ENCODE data around the gene CSH1.
"Not testable (repeated sequence)": the region's sequence is repeated elsewhere in the genome, so short reads cannot be mapped to it uniquely, and the experiment has no call there.

CSH1 gene

DNA sequence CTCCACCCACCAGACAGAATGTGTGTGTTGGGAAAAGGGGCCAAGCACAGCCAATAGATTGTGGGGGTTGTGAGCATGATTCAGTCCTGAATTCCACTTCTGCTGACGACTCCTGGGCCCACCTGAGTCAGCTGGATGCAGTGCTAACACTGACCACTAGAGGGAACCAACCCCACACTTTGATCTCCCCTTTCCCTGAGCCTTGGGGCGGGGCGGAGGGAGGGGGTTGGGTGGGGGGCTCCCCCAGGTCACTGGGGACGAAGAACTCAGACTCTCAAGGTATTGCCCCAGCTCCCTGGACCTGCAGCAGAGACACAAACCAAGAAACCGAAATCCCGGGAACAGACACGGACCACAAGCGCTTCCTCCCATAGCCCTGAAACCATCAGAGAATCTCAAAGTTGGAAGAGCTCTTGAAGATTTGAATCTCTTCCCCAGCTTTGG, 15.3 kb upstream of the CSH1 start:
- Histone ChIP-seq H3K4me1 (ENCODE audit: control insufficient read depth, insufficient read depth, low read depth, low read length) (no peaks in the 10 kb centered on the region), H2BK12ac (ENCODE audit: low read length in 2 of 2) (no peak overlapping the region), H4K91ac (ENCODE audit: low read length) (no peak overlapping the region), H3K36me3 (ENCODE audit: control insufficient read depth in 1 of 2, insufficient read depth in 2 of 2, low read depth in 1 of 2, low read length in 2 of 2) (no peaks in the 10 kb centered on the region), H3K9me3 (ENCODE audit: control insufficient read depth, low read length) (no peaks in the 10 kb centered on the region), H2BK120ac (ENCODE audit: low read depth, low read length) (no peak overlapping the region), H3K23ac (ENCODE audit: low read length in 2 of 2) (no peak overlapping the region), H3K27me3 (ENCODE audit: control insufficient read depth in 1 of 2, insufficient read depth in 1 of 2, low read length in 2 of 2) (peaks cover 39 to 67% of the 10 kb centered on the region in 2 experiments), H3K14ac (ENCODE audit: low read length in 2 of 2) (no peak overlapping the region), H2BK15ac (ENCODE audit: low read depth, poor library complexity, severe bottlenecking) (no peak overlapping the region), H4K8ac (ENCODE audit: low read length) (no peak overlapping the region), H3K18ac (ENCODE audit: low read depth in 1 of 2, low read length in 2 of 2) (no peak overlapping the region), H2AK5ac (ENCODE audit: low read length, severe bottlenecking) (no peak overlapping the region), H3K79me1 (replicated peaks; ENCODE audit: low read length, poor library complexity, severe bottlenecking) (no peaks in the 10 kb centered on the region), H3K4me2 (ENCODE audit: low read length, poor library complexity, severe bottlenecking) (no peak overlapping the region), H3K4me3 (ENCODE audit: insufficient read depth in 1 of 2, low read depth in 1 of 2, low read length in 2 of 2) (no peak overlapping the region), H3K9ac (ENCODE audit: low read length) (no peak overlapping the region), H3K4ac (ENCODE audit: low read depth in 1 of 2, low read length in 2 of 2) (no peak overlapping the region), H2AFZ (ENCODE audit: low read depth, low read length) (no peak overlapping the region), H3K27ac (ENCODE audit: low read length, poor library complexity, severe bottlenecking) (no peak overlapping the region), H2BK5ac (ENCODE audit: low read depth, low read length, poor library complexity, severe bottlenecking) (no peak overlapping the region)
- peak; percentile 28 for DNase-seq
- WGBS, result 54% methylated on average over 7 of the region's 8 CpGs

GRCh38 chr17:63911041-63911635, 14.8 kb upstream of the CSH1 start, which contains the start of gene CSHL1:
TSS of gene CSHL1 (minus strand) at chr17:63911258. CDS start at chr17:63911196, 62 bp downstream.
- H3K4me1 ChIP-seq (ENCODE audit: control insufficient read depth, insufficient read depth, low read depth, low read length), result no peaks in the 10 kb centered on the region

DNA sequence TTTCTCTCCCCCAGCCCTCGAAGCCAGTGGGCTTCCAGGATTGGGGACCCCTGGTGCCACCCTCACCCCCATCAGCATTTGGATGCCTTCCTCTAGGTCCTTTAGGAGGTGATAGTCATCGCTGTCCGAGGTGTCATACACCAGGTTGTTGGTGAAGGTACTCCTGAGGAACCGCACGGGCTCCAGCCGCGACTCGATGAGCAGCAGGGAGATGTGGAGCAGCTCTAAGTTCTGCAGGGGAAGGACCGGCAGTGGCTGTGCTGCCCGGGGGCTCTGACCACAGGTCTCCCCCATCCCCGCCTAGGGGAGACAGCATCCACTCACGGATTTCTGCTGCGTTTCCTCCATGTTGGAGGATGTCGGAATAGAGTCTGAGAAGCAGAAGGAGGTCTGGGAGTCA, 13.7 kb upstream of the CSH1 start:
- H3K14ac ChIP-seq (ENCODE audit: low read length in 2 of 2), result no peak overlapping the region
- no peak overlapping the region for H3K9ac ChIP-seq (ENCODE audit: low read length)
- WGBS, result 82% methylated on average over 12 of the region's 14 CpGs
- no peak overlapping the region for H3K18ac ChIP-seq (ENCODE audit: low read depth in 1 of 2, low read length in 2 of 2)
- H3K36me3 ChIP-seq (ENCODE audit: control insufficient read depth in 1 of 2, insufficient read depth in 2 of 2, low read depth in 1 of 2, low read length in 2 of 2), result no peaks in the 10 kb centered on the region
- no peak overlapping the region for H2BK120ac ChIP-seq (ENCODE audit: low read depth, low read length)
- no peaks in the 10 kb centered on the region for H3K9me3 ChIP-seq (ENCODE audit: control insufficient read depth, low read length)
- no peak overlapping the region for H3K4me3 ChIP-seq (ENCODE audit: insufficient read depth in 1 of 2, low read depth in 1 of 2, low read length in 2 of 2)
- H2AFZ ChIP-seq (ENCODE audit: low read depth, low read length), result no peak overlapping the region
- no peak overlapping the region for H2BK5ac ChIP-seq (ENCODE audit: low read depth, low read length, poor library complexity, severe bottlenecking)
- DNase-seq, result no peak
- no peaks in the 10 kb centered on the region for H3K79me1 ChIP-seq (replicated peaks; ENCODE audit: low read length, poor library complexity, severe bottlenecking)
- H4K91ac ChIP-seq (ENCODE audit: low read length), result no peak overlapping the region
- no peak overlapping the region for H3K23ac ChIP-seq (ENCODE audit: low read length in 2 of 2)
- H2BK12ac ChIP-seq (ENCODE audit: low read length in 2 of 2), result no peak overlapping the region
- H4K8ac ChIP-seq (ENCODE audit: low read length), result no peak overlapping the region
- no peak overlapping the region for H3K4ac ChIP-seq (ENCODE audit: low read depth in 1 of 2, low read length in 2 of 2)
- H2BK15ac ChIP-seq (ENCODE audit: low read depth, poor library complexity, severe bottlenecking), result no peak overlapping the region
- no peaks in the 10 kb centered on the region for H3K4me1 ChIP-seq (ENCODE audit: control insufficient read depth, insufficient read depth, low read depth, low read length)
- no peak overlapping the region for H3K27ac ChIP-seq (ENCODE audit: low read length, poor library complexity, severe bottlenecking)
- no peak overlapping the region for H2AK5ac ChIP-seq (ENCODE audit: low read length, severe bottlenecking)
- H3K4me2 ChIP-seq (ENCODE audit: low read length, poor library complexity, severe bottlenecking), result no peak overlapping the region
- H3K27me3 ChIP-seq (ENCODE audit: control insufficient read depth in 1 of 2, insufficient read depth in 1 of 2, low read length in 2 of 2), result peaks cover 26 to 57% of the 10 kb centered on the region in 2 experiments

More at GRCh38 chr17:63911041-63911635, 14.8 kb upstream of the CSH1 start, which contains the start of gene CSHL1:
- Histone ChIP-seq H3K27ac (ENCODE audit: low read length, poor library complexity, severe bottlenecking) (no peak within 1 kb of the TSS), H3K18ac (ENCODE audit: low read depth in 1 of 2, low read length in 2 of 2) (no peak within 1 kb of the TSS), H3K9me3 (ENCODE audit: control insufficient read depth, low read length) (no peaks in the 10 kb centered on the region), H3K23ac (ENCODE audit: low read length in 2 of 2) (no peak within 1 kb of the TSS), H2BK12ac (ENCODE audit: low read length in 2 of 2) (no peak within 1 kb of the TSS), H3K79me1 (replicated peaks; ENCODE audit: low read length, poor library complexity, severe bottlenecking) (no peaks in the 10 kb centered on the region), H2BK15ac (ENCODE audit: low read depth, poor library complexity, severe bottlenecking) (no peak within 1 kb of the TSS), H3K9ac (ENCODE audit: low read length) (no peak within 1 kb of the TSS), H3K27me3 (ENCODE audit: control insufficient read depth in 1 of 2, insufficient read depth in 1 of 2, low read length in 2 of 2) (peaks cover 34 to 61% of the 10 kb centered on the region in 2 experiments), H3K4me2 (ENCODE audit: low read length, poor library complexity, severe bottlenecking) (no peak within 1 kb of the TSS), H2AFZ (ENCODE audit: low read depth, low read length) (no peak within 1 kb of the TSS), H2BK5ac (ENCODE audit: low read depth, low read length, poor library complexity, severe bottlenecking) (no peak within 1 kb of the TSS), H3K4ac (ENCODE audit: low read depth in 1 of 2, low read length in 2 of 2) (no peak within 1 kb of the TSS), H2AK5ac (ENCODE audit: low read length, severe bottlenecking) (no peak within 1 kb of the TSS), H4K91ac (ENCODE audit: low read length) (no peak within 1 kb of the TSS), H3K14ac (ENCODE audit: low read length in 2 of 2) (no peak within 1 kb of the TSS), H3K36me3 (ENCODE audit: control insufficient read depth in 1 of 2, insufficient read depth in 2 of 2, low read depth in 1 of 2, low read length in 2 of 2) (no peaks in the 10 kb centered on the region), H2BK120ac (ENCODE audit: low read depth, low read length) (no peak within 1 kb of the TSS), H3K4me3 (ENCODE audit: insufficient read depth in 1 of 2, low read depth in 1 of 2, low read length in 2 of 2) (no peak within 1 kb of the TSS), H4K8ac (ENCODE audit: low read length) (no peak within 1 kb of the TSS)
- WGBS, result 56% methylated on average over 13 of the region's 15 CpGs
- no peak for DNase-seq

DNA sequence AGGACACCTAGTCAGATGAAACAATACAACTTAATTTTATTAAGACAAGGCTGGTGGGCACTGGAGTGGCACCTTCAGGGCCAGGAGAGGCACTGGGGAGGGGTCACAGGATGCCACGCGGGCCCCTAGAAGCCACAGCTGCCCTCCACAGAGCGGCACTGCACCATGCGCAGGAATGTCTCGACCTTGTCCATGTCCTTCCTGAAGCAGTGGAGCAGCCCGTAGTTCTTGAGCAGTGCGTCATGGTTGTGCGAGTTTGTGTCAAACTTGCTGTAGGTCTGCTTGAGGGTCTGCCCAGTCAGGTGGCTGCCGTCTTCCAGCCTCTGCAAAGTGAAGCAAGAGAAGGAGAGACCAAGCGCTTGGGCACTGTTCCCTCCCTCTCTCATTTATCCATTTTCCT, 13.2 kb upstream of the CSH1 start:
- not testable (repeated sequence) for H2BK12ac ChIP-seq (ENCODE audit: low read length in 2 of 2); H3K4me3 ChIP-seq (ENCODE audit: insufficient read depth in 1 of 2, low read depth in 1 of 2, low read length in 2 of 2); H3K4ac ChIP-seq (ENCODE audit: low read depth in 1 of 2, low read length in 2 of 2); H3K36me3 ChIP-seq (ENCODE audit: control insufficient read depth in 1 of 2, insufficient read depth in 2 of 2, low read depth in 1 of 2, low read length in 2 of 2); H2AK5ac ChIP-seq (ENCODE audit: low read length, severe bottlenecking); H3K9me3 ChIP-seq (ENCODE audit: control insufficient read depth, low read length); H2BK5ac ChIP-seq (ENCODE audit: low read depth, low read length, poor library complexity, severe bottlenecking); H2AFZ ChIP-seq (ENCODE audit: low read depth, low read length); H3K27ac ChIP-seq (ENCODE audit: low read length, poor library complexity, severe bottlenecking); H4K8ac ChIP-seq (ENCODE audit: low read length); H3K79me1 ChIP-seq (replicated peaks; ENCODE audit: low read length, poor library complexity, severe bottlenecking); H3K4me2 ChIP-seq (ENCODE audit: low read length, poor library complexity, severe bottlenecking); H2BK120ac ChIP-seq (ENCODE audit: low read depth, low read length); H3K14ac ChIP-seq (ENCODE audit: low read length in 2 of 2); H3K9ac ChIP-seq (ENCODE audit: low read length); H3K23ac ChIP-seq (ENCODE audit: low read length in 2 of 2); DNase-seq; H2BK15ac ChIP-seq (ENCODE audit: low read depth, poor library complexity, severe bottlenecking); H4K91ac ChIP-seq (ENCODE audit: low read length); H3K18ac ChIP-seq (ENCODE audit: low read depth in 1 of 2, low read length in 2 of 2); H3K4me1 ChIP-seq (ENCODE audit: control insufficient read depth, insufficient read depth, low read depth, low read length)
- peaks cover 26 to 55% of the 10 kb centered on the region in 2 experiments for H3K27me3 ChIP-seq (ENCODE audit: control insufficient read depth in 1 of 2, insufficient read depth in 1 of 2, low read length in 2 of 2)
- WGBS, result 93% methylated on average over 7 of the region's 10 CpGs
